ENCODE measurements around the gene PCSK7.

DNA sequence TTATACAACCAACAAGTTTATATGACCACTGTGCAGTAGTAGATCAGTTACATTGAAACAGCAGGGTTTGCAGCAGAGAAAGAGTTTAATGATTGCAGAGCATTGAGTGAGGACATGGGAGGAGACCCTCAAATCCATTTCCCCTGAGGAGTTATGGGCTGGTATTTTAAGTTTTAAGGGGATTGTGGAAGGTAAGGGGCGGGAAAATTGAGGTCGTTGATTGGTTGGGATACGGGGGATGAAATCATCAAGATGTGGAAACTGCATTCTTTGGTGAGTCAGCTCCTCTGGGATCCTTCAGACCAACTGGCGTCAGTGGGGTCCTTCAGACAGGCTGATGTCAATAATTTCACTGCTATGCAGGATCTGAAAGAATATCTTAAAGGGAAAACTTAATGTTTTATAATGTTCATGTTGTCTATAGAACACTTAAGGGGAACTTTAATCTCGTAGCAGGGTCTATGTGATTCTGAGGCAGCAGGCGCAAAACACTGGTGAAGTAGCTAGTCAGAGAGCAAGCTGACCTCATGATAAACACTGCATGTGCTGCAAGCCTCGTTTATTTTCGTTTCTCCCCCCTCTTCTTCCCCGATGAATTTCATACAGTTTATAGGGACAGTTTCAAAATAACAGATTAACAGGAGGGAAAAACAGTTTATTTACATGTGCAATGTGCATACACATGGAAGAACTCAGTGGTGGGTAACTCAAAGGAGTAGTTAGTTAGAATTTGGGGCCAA lies 41.8 kb upstream of the PCSK7 start:
- no peak for TF ChIP-seq POLR2AphosphoS5 (IDR thresholded peaks at IDR 0.05; ENCODE audit: borderline replicate concordance, low read depth, low read length)
- no peak for TF ChIP-seq EZH2 (IDR thresholded peaks at IDR 0.05)
